HG02763 (cell line): ENCODE measurements around the gene CTBS.
"Not testable (repeated sequence)": the region's sequence is repeated elsewhere in the genome, so short reads cannot be mapped to it uniquely, and the experiment has no call there.

Source experiments
- ATAC-seq: cut with Tn5 transposase; IDR thresholded peaks from one replicate; pipeline ENCODE4 v1.9.1; 2021; ENCODE audit warnings: mild to moderate bottlenecking, moderate library complexity; ENCODE audit not compliant: unreplicated experiment

Gene CTBS, protein sequence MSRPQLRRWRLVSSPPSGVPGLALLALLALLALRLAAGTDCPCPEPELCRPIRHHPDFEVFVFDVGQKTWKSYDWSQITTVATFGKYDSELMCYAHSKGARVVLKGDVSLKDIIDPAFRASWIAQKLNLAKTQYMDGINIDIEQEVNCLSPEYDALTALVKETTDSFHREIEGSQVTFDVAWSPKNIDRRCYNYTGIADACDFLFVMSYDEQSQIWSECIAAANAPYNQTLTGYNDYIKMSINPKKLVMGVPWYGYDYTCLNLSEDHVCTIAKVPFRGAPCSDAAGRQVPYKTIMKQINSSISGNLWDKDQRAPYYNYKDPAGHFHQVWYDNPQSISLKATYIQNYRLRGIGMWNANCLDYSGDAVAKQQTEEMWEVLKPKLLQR

GRCh38 chr1:84573967-84574842 is at the start of gene CTBS:
CTBS (minus strand) TSS chr1:84574440; CDS start chr1:84574415, 25 bp downstream.
- ATAC-seq: peak; percentile 84

DNA sequence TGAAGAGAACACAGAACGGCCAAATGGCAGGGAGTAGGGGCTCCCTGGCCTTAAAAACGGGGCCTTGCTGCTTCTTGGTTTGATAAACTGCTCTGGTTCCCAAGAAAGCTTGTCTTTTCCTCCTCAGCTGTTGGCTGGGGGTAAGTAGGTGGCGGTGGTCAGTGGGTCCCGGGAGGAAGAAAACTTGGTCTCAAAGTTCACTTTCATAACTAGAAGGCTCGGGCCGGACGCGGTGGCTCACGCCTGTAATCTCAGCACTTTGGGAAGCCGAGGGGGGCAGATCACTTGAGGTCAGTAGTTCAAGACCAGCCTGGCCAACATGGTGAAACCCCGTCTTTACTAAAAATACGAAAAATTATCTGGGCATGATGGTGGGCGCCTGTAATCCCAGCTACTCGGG is 47.3 kb upstream of the CTBS start:
- no peak for ATAC-seq

- peak; percentile 96 for ATAC-seq
These were observed 46.6 kb upstream of the CTBS start for GRCh38 chr1:84620720-84621313.

DNA sequence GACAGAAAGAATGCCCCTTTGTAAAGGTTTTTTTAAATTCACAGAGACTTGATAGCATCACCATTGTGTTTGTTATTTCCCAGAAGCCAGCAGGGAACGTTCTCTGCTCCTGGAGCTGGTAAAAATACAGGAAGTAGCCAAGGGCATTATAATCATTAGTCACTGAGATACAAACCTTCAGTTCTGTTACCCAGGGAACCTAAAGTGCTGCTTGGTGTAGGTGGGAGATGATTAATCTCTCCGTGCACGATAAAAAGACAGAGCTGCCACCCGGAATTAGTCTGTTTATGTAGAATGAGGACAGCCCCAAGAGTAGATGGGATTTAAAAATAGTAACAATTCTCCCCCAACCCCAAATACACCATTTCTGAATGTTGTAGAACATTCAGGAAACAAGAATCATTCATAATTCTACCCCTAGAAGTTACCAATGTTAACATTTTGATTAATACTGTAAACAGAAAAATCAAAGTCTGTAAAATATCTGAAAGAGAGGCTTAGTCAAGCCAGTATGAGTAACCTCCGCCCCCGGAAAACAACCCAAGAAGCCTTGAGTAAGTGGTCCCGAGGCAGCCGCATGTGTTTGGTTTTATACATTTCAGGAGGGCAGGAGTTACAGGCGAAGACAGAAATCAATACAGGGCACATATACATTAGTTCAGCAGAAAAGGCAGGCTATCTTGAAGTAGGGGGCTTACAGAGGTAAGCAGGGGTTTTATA is 45.3 kb upstream of the CTBS start:
- no peak for ATAC-seq

- ATAC-seq: no peak
These were observed 43.1 kb upstream of the CTBS start for GRCh38 chr1:84617349-84617748.

DNA sequence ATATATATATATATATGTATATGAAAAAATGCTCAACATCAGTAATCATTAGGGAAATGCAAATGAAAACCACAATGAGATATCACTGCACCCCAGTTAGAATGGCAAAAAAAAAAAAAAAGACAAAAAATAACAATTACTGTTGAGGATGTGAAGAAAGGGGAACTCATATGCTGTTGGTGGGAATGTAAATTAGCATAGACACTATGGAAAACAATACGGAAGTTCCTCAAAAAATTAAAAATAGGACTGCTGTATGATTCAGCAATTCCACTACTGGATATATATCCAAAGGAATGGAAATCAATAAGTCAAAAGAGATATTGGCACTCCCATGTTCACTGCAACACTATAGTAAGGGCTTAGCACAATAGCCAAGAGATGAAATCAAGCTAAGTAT is 41.5 kb upstream of the CTBS start:
- ATAC-seq: no peak

DNA sequence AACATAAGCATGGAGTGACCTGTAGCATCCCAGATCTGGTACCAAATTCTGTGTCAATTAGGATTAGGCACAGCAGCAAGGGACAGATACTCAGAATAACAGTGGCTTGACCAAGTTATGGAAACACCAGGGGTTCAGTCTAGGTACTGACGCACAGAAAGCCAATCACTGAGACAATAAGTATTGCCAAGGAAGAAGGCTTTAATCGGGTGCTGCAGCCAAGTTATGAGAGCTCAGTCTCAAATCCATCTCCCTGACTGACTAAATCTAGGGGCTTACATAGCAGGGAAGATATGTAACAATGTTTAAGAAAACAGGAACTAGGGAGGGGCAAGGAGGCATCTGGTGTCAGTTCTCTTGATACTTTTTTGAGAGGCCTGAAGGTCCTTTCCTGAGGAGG is 39.6 kb upstream of the CTBS start:
- ATAC-seq: no peak

- no peak for ATAC-seq
These were observed 38.8 kb upstream of the CTBS start for GRCh38 chr1:84613026-84613425.

DNA sequence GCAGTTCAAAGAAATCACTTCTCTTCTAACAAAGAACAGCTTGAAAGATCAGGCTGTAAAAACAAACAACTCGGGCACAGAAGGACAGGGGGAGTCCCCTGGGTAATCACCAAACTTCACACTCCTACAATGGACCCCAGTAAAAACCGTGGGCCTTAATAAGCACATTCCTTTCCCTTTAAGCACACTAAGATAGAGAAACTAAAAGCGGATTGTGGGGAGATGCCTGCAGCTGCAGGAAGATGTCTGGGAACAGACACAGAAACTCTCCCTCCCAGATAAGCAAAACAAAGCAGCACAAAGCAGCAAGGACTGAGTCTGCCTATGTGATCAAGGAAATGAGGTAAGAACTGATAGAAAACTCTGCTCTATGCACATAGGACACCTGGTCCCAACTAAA is 37.6 kb upstream of the CTBS start:
- no peak for ATAC-seq

- no peak for ATAC-seq
These were observed 36.9 kb upstream of the CTBS start for GRCh38 chr1:84611091-84611490.

DNA sequence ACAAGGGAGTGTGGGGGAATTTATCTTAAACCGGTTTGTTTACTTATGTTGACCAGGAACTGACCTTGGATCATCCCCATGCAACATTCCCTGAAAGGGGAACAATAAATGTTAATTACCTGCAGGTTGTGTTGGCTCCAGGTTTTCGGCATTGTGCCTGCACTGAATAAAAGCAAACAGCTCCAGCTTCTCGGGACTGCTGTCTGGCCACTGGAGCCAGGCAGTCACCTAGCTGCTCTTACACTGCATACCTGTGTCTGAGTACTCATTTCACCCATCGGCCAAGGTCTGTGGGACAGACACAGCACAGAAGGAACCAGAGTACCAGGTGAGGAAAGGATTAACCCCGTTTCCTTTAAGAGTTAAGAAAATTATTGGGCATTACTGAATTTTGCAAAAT is 32.7 kb upstream of the CTBS start:
- ATAC-seq: no peak

DNA sequence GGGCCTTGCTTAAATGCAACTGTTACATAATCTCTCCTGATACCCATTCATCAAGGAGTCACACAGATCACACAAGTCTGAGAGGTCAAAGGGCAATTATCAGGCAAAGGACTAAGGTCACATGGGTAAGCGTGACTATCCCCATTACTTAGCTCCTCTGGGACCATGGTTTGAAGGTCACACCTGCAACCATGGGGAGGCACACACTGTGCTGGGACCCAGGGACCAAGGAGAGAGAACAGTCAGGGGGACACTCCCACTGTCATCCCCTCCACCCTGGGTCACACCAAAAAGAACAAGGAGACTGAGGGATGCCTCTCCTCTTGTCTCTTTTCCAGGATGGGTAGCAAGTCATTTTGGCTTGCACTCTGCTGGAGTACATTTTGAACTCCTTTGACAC is 30.9 kb upstream of the CTBS start:
- no peak for ATAC-seq

DNA sequence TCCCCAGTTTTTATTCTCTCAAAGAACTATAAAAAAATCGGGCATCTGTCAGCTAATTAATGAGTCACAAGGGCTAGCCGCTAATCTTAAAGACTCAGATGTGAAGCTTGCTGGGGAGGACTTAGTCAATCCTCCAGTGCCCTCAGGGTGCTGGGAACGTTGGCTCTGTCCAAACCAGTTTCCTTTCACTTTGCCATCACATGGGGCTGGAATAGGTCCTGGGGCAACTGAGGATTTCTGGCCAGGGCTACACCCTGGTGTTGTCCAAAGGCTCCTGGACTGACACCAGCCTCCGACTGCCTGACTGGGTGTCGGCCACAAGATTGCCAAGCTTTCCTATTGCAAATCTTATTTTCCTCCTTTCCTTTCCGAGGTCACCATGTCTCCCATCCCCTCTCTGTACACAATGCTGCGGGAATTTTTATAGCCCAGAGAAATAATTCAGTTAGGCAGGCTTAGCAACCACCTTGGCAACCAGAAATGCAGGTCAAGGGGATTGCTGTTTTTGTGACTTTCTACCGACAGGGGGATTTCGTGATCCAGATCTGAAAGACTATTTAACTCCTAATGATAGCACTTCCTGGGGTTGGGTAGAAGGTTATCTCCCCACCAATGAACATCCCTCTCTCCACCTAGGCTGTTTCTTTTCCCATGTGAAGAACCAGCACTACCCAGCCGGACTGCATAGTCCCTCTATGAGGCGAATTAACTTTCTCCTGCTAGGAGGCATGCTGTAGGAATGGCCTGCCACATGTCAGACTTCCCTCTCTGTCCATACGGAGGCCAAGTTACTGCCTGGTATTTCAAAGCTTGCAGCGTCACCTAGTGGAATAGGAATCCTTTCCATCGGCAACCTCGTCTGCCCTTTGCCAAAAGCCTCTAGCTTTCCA is 29.9 kb upstream of the CTBS start:
- ATAC-seq: no peak

DNA sequence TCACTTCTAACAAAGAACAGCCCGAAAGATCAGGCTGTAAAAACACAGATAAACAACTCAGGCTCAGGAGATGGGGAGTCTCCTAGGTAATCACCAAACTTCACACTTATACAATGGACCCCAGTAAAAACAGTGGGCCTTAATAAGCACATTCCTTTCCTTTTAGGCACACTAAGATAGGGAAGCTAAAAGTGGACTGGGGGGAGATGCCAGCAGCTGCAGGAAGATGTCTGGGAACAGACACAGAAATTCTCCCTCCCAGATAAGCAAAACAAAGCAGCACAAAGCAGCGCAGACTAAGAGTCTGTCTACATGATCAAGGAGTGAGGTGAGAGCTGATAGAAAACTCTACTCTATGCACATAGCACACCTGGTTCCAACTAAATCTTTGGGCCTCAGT is 29.0 kb upstream of the CTBS start:
- no peak for ATAC-seq

- no peak for ATAC-seq
These were observed 26.6 kb upstream of the CTBS start for GRCh38 chr1:84600796-84601195.

GRCh38 chr1:84598846-84599741 is 24.9 kb upstream of the CTBS start:
- ATAC-seq: peak; percentile 80

DNA sequence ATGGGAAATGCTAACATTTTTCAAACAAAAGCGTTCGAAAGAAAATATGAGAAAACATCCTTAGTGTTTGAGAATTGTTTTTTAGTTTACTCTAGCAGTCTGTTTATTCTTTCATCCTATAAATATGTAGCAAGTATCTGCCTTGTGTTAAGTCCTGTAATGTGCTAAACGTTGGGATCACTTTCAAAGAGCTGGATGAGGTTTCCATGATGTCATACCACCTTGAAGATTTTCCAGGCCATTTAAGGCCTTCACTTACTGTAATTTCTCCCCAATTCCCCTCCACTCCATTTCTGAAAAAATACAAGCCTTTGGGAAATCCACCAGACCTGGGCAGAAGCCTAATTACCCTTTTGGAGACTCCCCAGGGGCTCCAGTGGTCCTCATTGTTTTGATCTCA is 24.2 kb upstream of the CTBS start:
- ATAC-seq: no peak

- ATAC-seq: no peak
These were observed 22.8 kb upstream of the CTBS start for GRCh38 chr1:84597011-84597410.

DNA sequence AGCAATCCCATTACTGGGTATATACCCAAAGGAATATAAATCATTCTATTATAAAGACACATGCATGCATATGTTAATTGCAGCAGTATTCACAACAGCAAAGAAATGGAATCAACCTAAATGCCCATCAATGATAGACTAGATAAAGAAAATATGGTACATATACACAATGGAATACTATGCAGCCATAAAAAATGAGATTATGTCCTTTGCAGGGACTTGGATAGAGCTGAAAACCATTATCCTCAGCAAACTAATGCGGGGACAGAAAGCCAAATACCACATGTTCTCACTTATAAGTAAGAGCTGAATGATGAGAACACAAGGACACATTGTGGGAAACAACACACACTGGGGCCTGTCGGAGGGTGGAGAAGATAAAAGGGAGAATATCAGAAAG is 20.7 kb upstream of the CTBS start:
- ATAC-seq: not testable (repeated sequence)
